GM23338 (cell line): ENCODE results near the gene ADIG. TPM values are rescaled to one million over a fixed set of nuclear protein-coding genes. Genes with fewer than 3 reads are reported as not detected.

Source experiments
- ATAC-seq: fragments of 200-7000 bp; cut with Tn5 transposase; 3 replicates; pipeline ENCODE4 v1.9.1; 2020
- DNase-seq: peaks from one replicate; pipeline ENCODE4 v3.0.0-alpha.2; 2015; ENCODE audit warnings: low spot score
- H2AFZ ChIP-seq: fragments of 200-600 bp; sonication (generic); 2 replicates; pipeline ENCODE4 v1.8.0; 2016; ENCODE audit warnings: antibody characterized with exemption, mild to moderate bottlenecking, moderate library complexity
- H3F3A ChIP-seq: fragments of 200-600 bp; sonication (generic); replicated peaks from 2 replicates; pipeline ENCODE4 v1.8.0; 2017; ENCODE audit warnings: antibody characterized with exemption, mixed run types, low read depth
- H3K27ac ChIP-seq: fragments of 200-600 bp; sonication (generic); 2 replicates; pipeline ENCODE4 v1.6.1; 2016; ENCODE audit warnings: low read depth
- H3K27me3 ChIP-seq: fragments of 200-600 bp; sonication (generic); 2 replicates; pipeline ENCODE4 v1.8.0; 2016; ENCODE audit warnings: mild to moderate bottlenecking, mixed run types, moderate library complexity; ENCODE audit not compliant: insufficient read depth
- H3K36me3 ChIP-seq: fragments of 200-600 bp; sonication (generic); 2 replicates; pipeline ENCODE4 v1.8.0; 2016; ENCODE audit warnings: mild to moderate bottlenecking; ENCODE audit not compliant: insufficient read depth
- H3K4me1 ChIP-seq: fragments of 200-600 bp; sonication (generic); 2 replicates; pipeline ENCODE4 v1.8.0; 2016; ENCODE audit warnings: mild to moderate bottlenecking, moderate library complexity; ENCODE audit not compliant: insufficient read depth
- H3K4me2 ChIP-seq: fragments of 200-600 bp; sonication (generic); 2 replicates; pipeline ENCODE4 v1.7.1; 2017; ENCODE audit warnings: mixed run types
- H3K4me3 ChIP-seq: fragments of 200-600 bp; sonication (generic); 2 replicates; pipeline ENCODE4 v1.6.1; 2016; ENCODE audit warnings: mixed run types
- H3K79me2 ChIP-seq: fragments of 200-600 bp; sonication (generic); replicated peaks from 2 replicates; pipeline ENCODE4 v1.8.0; 2017; ENCODE audit warnings: mild to moderate bottlenecking; ENCODE audit not compliant: insufficient read depth
- H3K9me2 ChIP-seq: fragments of 200-600 bp; sonication (generic); 2 replicates; pipeline ENCODE4 v1.8.0; 2017; ENCODE audit not compliant: insufficient read depth
- H4K20me1 ChIP-seq: fragments of 200-600 bp; sonication (generic); replicated peaks from 2 replicates; pipeline ENCODE4 v1.8.0; 2017; ENCODE audit warnings: mild to moderate bottlenecking; ENCODE audit not compliant: insufficient read depth
- H3K27ac Mint-ChIP-seq: 2 replicates; pipeline ENCODE4 v1.8.0; 2020; ENCODE audit warnings: inconsistent platforms, mild to moderate bottlenecking, moderate library complexity, mixed read lengths
- H3K27me3 Mint-ChIP-seq: 3 replicates; pipeline ENCODE4 v1.8.0; 2022; ENCODE audit warnings: low read depth, mild to moderate bottlenecking, moderate library complexity, mixed read lengths, inconsistent platforms; ENCODE audit not compliant: insufficient read depth, poor library complexity
- H3K36me3 Mint-ChIP-seq: 3 replicates; pipeline ENCODE4 v1.8.0; 2021; ENCODE audit warnings: low read depth, mild to moderate bottlenecking, inconsistent platforms, moderate library complexity, mixed read lengths
- H3K4me1 Mint-ChIP-seq: 3 replicates; pipeline ENCODE4 v1.8.0; 2020; ENCODE audit warnings: mild to moderate bottlenecking, inconsistent platforms, mixed read lengths
- H3K4me3 Mint-ChIP-seq: 3 replicates; pipeline ENCODE4 v1.8.0; 2021; ENCODE audit warnings: moderate library complexity, mild to moderate bottlenecking, inconsistent platforms, mixed read lengths
- H3K9me3 Mint-ChIP-seq: 3 replicates; pipeline ENCODE4 v1.8.0; 2020; ENCODE audit warnings: moderate library complexity, mild to moderate bottlenecking, inconsistent platforms, mixed read lengths
- CREB1 ChIP-seq: fragments of 250-450 bp; sonication (Bioruptor Pico); IDR thresholded peaks from 2 replicates; pipeline ENCODE4 v1.5.0; 2020; ENCODE audit warnings: low read depth, mild to moderate bottlenecking, moderate library complexity
- EZH2 ChIP-seq: fragments of 200-600 bp; sonication (generic); IDR thresholded peaks from one replicate; pipeline ENCODE4 v1.8.0; 2017; ENCODE audit warnings: antibody characterized with exemption, mild to moderate bottlenecking, low read depth; ENCODE audit not compliant: unreplicated experiment
- EZH2phosphoT487 ChIP-seq: fragments of 200-600 bp; sonication (generic); IDR thresholded peaks from one replicate; pipeline ENCODE4 v1.8.1; 2018; ENCODE audit warnings: antibody characterized with exemption; ENCODE audit not compliant: unreplicated experiment
- JUNB ChIP-seq: IDR thresholded peaks from one replicate; pipeline ENCODE4 v1.6.1; 2016; ENCODE audit warnings: antibody characterized with exemption; ENCODE audit not compliant: unreplicated experiment
- NANOG ChIP-seq: IDR thresholded peaks from 2 replicates; pipeline ENCODE4 v1.6.1; 2016; ENCODE audit warnings: antibody characterized with exemption, borderline replicate concordance
- POLR2AphosphoS5 ChIP-seq: IDR thresholded peaks from 2 replicates; pipeline ENCODE4 v1.6.1; 2016; ENCODE audit warnings: antibody characterized with exemption, low read depth
- REST ChIP-seq: IDR thresholded peaks from one replicate; pipeline ENCODE4 v1.6.1; 2018; ENCODE audit warnings: antibody characterized with exemption; ENCODE audit not compliant: unreplicated experiment
- STAT1 ChIP-seq: IDR thresholded peaks from one replicate; pipeline ENCODE4 v1.6.1; 2016; ENCODE audit warnings: antibody characterized with exemption; ENCODE audit not compliant: unreplicated experiment
- ZNF114 ChIP-seq: fragments of 250-450 bp; sonication (Bioruptor Pico); IDR thresholded peaks from 2 replicates; pipeline ENCODE4 v1.5.0; 2020; ENCODE audit warnings: mild to moderate bottlenecking, moderate library complexity
- ZNF331 ChIP-seq: fragments of 250-450 bp; sonication (Bioruptor Pico); IDR thresholded peaks from 2 replicates; pipeline ENCODE4 v1.5.0; 2020; ENCODE audit warnings: low read depth, mild to moderate bottlenecking, moderate library complexity
- ZNF462 ChIP-seq: fragments of 250-450 bp; sonication (Bioruptor Pico); IDR thresholded peaks from 2 replicates; pipeline ENCODE4 v1.5.0; 2020; ENCODE audit warnings: mild to moderate bottlenecking, moderate library complexity
- polyA plus RNA-seq: library from polyadenylated mRNA; unstranded; fragments of >200 nt; fragmentation: Nextera tagmentation; extraction: Ambion mirVana; gene quantifications from 2 replicates; pipeline ENCODE4 v1.2.1, GENCODE V29; 2016
- total RNA-seq: library from RNA; depleted of rRNA; stranded (reverse); fragments of >200 nt; shearing (Covaris generic); gene quantifications from 2 replicates; pipeline ENCODE4 v1.2.3, GENCODE V29; 2014

The ADIG gene
- total and polyA plus RNA-seq, 2 experiments from 2014 or later, result not detected

- no peaks in the 10 kb centered on the region for H3K36me3 ChIP-seq
- ATAC-seq (no peak), DNase-seq (no peak)
- 0 out of 3 replicates have a peak, but pooled peaks cover 3% of the 10 kb centered on the region for H3K36me3 Mint-ChIP-seq
- H3K27me3 ChIP-seq, result no peaks in the 10 kb centered on the region
- no peaks in the 10 kb centered on the region for H3K79me2 ChIP-seq
- H3K4me3 ChIP-seq, result no peak overlapping the region
- H4K20me1 ChIP-seq, result no peaks in the 10 kb centered on the region
- H3K4me2 ChIP-seq, result no peak overlapping the region
- H3F3A ChIP-seq, result no peaks in the 10 kb centered on the region
- peaks cover 4% of the 10 kb centered on the region for H3K27me3 Mint-ChIP-seq
- no peak overlapping the region for H3K27ac ChIP-seq
- H3K4me1 Mint-ChIP-seq, result peaks cover 15% of the 10 kb centered on the region; the same call in 2 of the 3 replicates
- no peak overlapping the region for H2AFZ ChIP-seq
- 0 out of 3 replicates have a peak, but pooled peaks cover 4% of the 10 kb centered on the region for H3K9me3 Mint-ChIP-seq
- no peaks in the 10 kb centered on the region for H3K9me2 ChIP-seq
- TF ChIP-seq EZH2, result no peak
- no peak for TF ChIP-seq POLR2AphosphoS5
- no peak for TF ChIP-seq EZH2phosphoT487
- no peak overlapping the region for H3K27ac Mint-ChIP-seq
- H3K4me3 Mint-ChIP-seq, result no peak overlapping the region
- H3K4me1 ChIP-seq, result no peaks in the 10 kb centered on the region
These were observed 42.1 kb downstream of the ADIG start for GRCh38 chr20:38623061-38623460.

GRCh38 chr20:38624084-38624483 lies 43.1 kb downstream of the ADIG start:
- Histone ChIP-seq H3K4me1 (peaks cover 5% of the 10 kb centered on the region; the same call in 1 of the 2 replicates), H3K27ac (no peak overlapping the region), H3K9me2 (no peaks in the 10 kb centered on the region), H3K4me3 (no peak overlapping the region), H4K20me1 (no peaks in the 10 kb centered on the region), H3K79me2 (no peaks in the 10 kb centered on the region), H3K27me3 (no peaks in the 10 kb centered on the region), H3K36me3 (no peaks in the 10 kb centered on the region), H3K4me2 (no peak overlapping the region), H2AFZ (no peak overlapping the region), H3F3A (no peaks in the 10 kb centered on the region)
- no peak overlapping the region for H3K27ac Mint-ChIP-seq
- DNase-seq (no peak), ATAC-seq (no peak)
- peaks cover 20% of the 10 kb centered on the region; the same call in 2 of the 3 replicates for H3K4me1 Mint-ChIP-seq
- peaks cover 4% of the 10 kb centered on the region for H3K27me3 Mint-ChIP-seq
- no peak overlapping the region for H3K4me3 Mint-ChIP-seq
- 0 out of 3 replicates have a peak, but pooled peaks cover 3% of the 10 kb centered on the region for H3K36me3 Mint-ChIP-seq
- H3K9me3 Mint-ChIP-seq, result 0 out of 3 replicates have a peak, but pooled peaks cover 4% of the 10 kb centered on the region
- TF ChIP-seq NANOG (no peak), ZNF462 (CRISPR knock-in tag) (no peak), EZH2 (no peak), ZNF331 (CRISPR knock-in tag) (no peak), POLR2AphosphoS5 (no peak), STAT1 (no peak), EZH2phosphoT487 (no peak), JUNB (no peak), CREB1 (CRISPR knock-in tag) (no peak), REST (no peak), ZNF114 (CRISPR knock-in tag) (no peak)
